Frontal cortex (tissue), 4 donors: ENCODE data around the gene ZNF396. TPM values are rescaled to one million over a fixed set of nuclear protein-coding genes. Genes with fewer than 3 reads are reported as not detected.
A peak's percentile ranks its signal among the peaks of the same experiment; 100 is the strongest.

Experiments
- DNase-seq, 2 donors: peaks; one replicate each; pipeline ENCODE4 v3.0.0; 2012; ENCODE audit warnings: low spot score in 2 of 2
- FAIRE-seq: peaks from 2 replicates; lab custom pipeline; 2012; peaks lifted over from hg19 to GRCh38; lab: Jason Lieb, UNC
- total RNA-seq: library from RNA; depleted of rRNA; stranded (reverse); fragments of >200 nt; gene quantifications from one replicate; pipeline ENCODE4 v1.2.3, GENCODE V29; 2014
- donor health status: control.
- donor health status: control.
- donor health status: control.

Gene ZNF396
- 4.1 TPM for total RNA-seq

DNA sequence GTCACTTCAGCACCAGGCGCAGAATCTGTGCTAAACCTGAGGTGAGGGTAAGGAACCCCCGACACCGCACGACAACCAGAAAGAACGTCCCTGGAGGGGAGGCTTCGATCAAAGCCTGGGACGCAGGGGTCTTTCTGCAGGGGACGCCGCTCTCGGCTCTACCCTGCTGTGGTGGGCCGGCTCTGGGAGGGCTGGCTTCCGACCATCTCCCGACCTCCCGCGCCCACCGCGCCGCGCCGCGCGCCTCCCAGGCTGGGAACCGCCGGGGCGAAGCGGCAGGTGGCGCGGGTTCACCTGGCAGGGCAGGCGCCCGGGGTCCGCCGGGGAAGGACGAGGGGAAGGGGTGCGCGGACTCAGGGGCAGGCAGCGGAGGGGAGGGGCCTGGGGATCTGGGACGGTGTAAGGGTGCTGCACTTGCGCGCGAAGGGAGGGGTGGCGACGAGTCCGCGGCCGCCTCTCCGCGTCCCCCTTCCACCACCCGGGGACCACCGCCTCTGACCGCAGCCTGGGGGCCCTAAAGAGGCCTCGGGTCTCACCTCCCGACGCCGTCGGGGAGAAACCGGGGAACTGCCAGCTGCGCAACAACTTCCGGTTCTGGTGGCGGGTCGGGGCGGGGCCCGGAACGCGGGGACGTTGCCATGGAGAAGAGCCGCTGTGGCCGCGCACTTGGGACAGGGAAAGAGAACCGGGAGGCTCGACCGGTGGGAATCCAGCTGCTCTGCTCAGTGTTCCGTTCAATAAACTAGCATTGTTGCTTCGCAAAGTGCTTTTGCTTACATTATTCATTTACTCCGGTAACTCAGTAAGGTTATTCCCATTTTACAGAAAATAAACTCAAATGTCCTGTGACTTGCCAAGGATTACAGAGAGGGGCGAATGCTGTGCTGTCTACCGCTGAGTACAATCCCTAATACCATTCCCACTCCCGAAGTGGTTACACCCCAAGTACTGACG is at the start of gene ZNF396:
ZNF396 (minus strand) TSS at position 596 of the 954 bp plus-strand sequence. CDS start 3,045 bp downstream, outside the sequence.
- FAIRE-seq, result no peak
- peak; percentile 79 to 84 for DNase-seq

DNA sequence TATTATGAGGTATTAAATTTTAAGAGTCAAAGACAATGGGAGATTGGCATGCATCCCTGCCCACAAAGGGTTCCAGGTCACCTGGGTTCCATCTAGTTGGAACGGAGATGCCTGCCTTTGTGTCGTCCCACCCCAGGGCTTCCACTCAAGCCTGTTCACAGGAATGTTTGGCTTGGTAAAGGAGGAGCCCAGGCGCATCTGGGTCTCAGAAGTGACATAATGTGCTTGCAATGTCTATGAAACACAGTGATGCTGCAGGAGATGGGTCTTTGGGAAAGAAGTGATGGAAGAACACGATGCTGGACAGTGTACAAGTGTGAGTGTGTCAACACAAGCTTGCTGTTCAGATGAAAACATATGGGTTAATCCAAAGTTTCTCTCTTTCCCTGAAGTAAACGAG is 49.6 kb upstream of the ZNF396 start:
- DNase-seq (no peak), FAIRE-seq (no peak)

DNA sequence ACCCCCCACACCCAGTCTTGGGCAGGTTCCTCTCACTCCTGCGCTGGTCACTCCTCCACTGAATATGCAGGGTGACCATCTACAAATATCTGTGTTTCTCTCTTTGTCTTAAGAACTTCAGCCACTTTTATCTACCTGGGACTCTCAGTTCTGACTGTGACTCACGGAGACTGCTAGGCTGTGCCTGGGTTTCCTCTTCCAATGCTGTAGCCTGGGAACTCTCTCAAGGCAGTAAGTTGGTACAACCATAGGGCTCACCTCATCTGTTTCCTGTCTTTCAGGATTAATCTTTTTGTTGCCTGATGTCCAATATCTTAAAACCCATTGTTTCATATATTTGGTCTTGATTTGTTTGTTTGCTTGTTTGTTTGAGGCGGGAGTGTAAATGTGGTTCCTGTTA is 47.2 kb upstream of the ZNF396 start:
- DNase-seq (no peak), FAIRE-seq (no peak)

DNA sequence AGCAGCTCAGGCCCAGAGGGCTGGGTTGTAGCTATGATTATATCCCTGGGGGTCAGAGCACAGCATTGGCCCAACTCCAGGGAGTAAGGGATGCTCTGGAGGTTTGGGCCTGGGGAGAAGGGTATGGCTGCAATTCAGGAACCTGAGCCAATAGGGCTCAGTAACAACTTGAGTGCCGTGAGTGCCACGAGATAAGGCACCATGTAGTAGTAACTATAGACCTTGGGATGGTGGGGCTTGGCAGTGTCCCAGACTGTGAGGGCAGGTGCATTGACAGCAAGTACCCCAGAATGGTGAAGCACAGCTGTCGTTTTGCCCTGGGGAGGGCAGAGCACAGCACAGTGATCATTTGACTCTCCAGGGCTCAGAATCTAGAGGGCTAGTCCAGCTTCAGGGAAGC is 45.1 kb upstream of the ZNF396 start:
- no peak for DNase-seq
- FAIRE-seq, result no peak

DNA sequence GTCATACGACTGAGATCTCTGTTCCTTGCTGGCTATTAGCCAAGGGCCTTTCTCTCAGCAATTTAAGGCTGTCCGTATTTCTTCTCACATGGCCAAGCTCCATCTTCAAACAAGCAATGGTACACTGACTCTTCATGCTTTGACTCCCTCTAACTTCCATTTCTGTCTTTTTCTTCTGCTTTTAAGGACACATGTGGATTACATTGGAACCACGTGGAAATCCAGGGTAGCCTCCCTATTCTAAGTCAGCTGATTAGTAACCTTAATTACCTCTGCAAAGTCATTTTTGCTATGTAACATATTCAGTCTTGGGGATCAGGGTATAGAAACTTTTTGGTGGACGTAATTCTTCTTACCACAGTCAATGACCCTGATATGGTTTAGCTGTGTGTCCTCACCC is 41.5 kb upstream of the ZNF396 start:
- no peak for DNase-seq
- FAIRE-seq, result no peak

DNA sequence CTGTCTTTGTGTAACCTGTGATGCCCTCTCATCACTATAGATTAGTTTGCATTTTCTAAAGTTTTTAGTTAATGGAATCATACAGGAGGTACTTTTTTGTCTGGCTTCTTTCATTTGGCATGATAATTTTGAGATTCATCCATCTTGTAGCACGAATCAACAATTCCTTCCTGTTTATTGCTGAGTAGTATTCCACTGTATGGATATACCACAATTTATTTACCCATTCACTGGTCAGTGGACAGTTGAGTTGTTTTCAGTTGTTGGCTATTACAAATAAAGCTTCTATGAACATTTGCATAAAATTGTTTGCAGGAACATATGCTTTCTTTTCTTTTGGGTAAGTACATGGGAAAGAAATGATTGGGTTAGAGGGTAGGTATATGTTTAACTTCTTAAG is 40.1 kb upstream of the ZNF396 start:
- no peak for FAIRE-seq
- no peak for DNase-seq

DNA sequence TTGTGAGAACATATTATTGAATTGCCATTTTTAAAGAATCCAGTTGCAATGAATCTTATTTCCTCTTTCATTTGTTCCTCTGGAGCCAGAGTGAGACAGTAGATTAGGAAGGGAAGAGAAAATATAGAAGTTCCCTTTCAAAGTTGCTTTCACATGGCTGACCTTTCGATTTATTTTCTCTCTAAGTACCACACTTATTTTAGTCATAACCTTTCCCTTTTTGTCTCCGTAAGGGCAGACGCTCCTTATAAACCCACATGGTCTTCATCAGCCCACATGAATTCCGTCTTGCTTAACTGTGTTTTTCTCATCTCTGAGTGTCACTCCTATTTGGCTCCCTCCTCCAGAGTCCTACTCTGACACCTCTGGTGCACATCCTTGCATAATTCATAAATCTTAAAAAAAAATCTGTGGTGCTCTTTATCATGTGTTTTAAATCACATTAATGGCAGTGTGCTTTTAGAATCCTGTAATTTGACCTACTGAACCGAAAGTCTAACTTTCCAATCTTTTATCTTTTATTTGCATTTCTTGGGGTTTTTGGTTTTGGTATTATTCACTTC is 38.5 kb upstream of the ZNF396 start:
- DNase-seq (no peak), FAIRE-seq (no peak)

DNA sequence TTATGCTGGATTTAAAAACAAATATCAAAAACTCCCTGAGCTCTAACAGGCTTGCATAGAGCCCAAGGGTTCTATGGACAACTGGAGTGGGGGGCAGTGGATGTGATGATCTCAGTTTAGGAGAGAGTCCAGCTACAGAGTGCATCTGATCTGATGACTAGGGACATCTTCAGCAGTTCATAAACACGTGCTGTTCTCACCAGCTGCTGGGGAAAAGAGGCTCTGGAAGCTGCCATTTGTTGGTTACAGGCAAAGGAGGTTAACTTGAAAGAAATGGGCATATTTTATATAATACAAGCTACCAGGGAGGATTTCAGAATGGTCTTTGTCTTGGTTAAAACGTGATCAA is 36.0 kb upstream of the ZNF396 start:
- no peak for FAIRE-seq
- no peak for DNase-seq

DNA sequence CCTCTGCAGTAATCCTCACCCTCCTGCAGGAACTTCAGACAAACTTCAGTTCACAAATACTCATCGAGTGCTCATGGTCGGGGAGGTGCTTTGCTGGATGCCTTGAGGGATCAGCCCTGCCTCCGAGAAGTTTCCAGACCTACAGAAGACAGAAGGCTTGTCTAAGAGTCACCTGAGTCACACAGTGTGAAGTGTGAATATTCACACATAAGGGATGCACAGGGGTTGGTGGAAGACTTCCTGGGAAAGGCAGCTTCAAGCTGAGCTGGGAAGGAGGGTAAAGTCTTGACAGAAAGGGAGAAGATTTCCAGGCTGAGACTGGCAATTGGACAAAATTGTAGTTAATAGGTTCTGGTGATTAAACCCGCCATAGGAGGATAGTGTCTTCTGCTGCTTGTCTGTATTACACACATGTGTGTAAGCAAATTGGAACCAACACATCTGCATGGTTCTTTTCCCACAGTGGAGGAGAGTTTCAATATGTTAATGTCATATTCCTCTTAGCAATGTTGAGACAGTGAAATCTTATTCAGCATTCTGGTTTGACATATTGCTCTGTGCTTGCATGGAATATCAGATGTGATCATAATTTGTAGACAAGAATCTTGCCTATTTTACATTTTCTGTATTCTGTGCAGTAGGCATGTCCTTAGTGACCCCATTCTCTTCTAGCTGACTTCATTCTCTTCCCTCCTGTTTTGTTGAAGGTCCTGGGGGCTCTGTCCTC is 34.7 kb upstream of the ZNF396 start:
- no peak for FAIRE-seq
- DNase-seq, result no peak

DNA sequence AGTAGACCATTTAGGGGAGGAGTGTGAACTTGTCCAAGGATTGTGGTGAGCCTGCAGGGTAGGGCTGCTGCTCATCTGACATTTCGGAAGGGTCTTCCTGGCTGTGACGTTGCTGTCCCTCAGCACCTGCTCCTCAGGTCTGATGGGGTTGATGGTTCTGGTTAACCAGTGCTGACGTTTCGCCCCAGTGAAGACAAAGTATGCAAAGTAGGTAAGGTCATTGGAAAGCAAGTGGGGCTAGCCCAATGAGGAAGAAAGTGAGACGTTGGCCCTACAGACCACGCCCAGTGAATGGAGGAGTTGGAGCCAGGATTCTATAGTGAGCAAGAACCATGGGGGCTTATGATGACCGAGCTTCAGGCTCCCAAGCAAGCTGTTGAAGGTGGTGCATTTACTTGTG is 33.4 kb upstream of the ZNF396 start:
- FAIRE-seq, result no peak
- DNase-seq, result no peak

DNA sequence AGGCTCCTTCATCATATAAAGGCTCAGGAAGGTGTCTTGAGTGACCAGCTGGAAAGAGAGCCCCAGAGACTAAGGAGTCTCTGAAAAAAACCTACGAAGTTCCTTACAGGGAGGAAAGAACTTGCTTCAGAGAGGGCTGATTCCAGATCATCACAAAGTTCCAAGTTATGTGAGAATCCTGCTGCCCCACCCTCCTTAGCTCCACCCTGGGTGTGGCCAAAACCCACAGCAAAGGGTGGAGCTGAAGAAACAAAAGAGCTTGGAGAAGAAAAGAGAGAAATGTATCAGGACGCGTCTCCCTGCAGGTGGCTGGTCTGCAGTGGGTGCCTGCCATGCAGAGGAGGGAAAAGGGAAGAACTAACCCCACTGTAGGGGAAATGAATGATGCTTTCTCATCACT is 32.8 kb upstream of the ZNF396 start:
- FAIRE-seq (no peak), DNase-seq (no peak)

DNA sequence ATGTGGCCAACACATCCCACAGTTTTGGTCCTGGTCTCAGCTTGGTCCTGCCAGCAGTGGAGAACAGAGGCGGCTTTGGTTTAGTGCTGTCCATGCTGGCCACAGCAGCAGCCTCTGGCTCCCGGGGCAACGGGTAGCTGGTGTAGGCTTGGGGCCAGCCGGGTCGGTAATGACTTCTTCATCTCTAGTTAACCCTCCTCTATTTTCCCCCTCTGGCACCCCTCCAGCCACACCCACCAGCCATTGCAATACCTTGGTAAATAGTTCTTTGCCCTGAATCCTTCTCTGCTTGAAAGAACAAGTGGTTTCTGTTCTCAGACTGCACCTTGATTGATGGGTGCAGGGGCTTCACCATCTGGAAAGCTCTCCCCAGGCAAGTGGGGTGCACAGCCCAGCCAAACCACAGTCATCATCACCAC is 31.7 kb upstream of the ZNF396 start:
- FAIRE-seq, result no peak

DNA sequence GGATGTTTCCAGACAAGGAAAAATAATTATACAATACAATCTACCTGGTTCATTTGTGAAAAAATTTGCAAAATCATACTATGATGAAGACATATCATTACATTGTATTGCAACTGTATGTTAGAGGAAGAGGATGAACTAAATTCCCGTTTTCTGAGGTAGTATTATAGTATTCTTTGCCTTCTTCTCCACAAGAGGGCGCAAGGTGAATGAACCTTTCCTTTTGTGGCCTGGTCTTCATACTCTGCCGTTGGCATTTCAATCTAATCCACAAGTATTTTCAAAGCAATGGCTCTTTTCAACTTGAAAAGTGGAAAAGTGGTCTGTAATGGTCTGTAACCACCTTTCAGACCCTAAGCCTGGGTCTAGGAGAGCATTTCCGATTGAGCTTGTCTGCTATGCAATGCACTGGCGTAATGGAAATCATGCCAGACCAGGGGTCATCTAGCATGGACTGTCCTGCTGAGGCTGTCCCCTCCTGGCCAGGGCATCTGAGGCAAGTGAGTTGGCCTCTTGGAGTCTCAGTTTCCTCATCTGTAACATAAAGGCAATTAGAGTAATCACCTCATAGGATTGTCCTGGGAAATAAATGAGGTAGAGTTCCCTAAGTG is 30.8 kb upstream of the ZNF396 start:
- peak; percentile 90 for FAIRE-seq
- peak; percentile 27 to 57 for DNase-seq

More for the DNA sequence above, 31.7 kb upstream of the ZNF396 start:
- DNase-seq, result no peak

DNA sequence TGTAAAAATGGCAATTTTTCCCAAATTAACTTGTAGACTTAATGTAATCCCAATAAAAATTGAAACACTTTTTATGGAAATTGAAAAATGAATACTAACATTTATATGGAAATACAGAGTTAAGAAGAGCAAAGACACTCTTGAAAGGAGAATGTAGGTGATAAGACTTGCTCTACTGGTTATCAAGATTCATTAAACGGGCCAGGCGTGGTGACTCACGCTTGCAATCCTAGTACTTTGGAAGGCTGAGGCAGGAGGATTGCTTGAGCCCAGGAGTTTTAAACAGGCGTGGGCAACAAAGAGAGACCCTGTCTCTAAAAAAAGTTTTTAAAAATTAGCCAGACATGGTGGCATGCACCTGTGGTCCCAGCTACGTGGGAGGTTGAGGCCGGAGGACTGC is 29.5 kb upstream of the ZNF396 start:
- no peak for DNase-seq
- no peak for FAIRE-seq

DNA sequence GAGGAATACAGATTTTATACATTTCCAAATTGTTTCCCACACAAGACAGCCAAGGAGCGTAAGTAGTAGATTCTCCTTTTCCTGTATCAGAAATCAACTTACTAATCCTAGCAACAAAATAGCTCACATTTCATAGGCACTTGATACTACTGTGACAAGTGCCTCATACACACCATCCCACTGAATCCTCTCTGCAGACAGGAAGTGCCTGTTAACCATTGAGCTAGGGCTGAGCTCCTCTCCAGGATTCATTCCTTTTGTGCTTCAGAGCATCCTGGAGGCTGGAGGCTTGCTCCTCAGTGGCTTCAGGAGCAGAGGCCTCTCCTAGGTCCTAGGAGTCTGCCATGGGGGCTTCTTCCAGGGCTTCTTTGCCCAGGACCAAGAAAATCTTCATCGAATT is 20.8 kb upstream of the ZNF396 start:
- FAIRE-seq, result no peak
- no peak for DNase-seq

DNA sequence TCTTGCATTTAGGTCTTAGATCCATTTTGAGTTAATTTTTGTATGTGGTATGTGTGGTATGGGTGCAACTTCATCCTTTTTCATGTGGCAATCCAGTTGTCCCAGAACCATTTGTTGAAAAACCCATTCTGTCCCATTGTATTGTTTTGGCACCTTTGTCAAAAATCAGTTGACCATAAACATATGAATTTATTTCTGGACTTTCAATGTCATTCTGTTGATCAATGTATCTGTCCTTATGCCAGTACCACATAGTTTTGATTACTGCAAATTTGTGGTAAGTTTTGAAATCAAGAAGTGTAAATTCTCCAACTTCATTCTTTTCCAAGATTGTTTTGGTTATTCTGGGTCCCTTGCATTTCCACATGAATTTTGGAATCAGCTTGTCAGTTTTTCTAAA is 16.6 kb upstream of the ZNF396 start:
- no peak for FAIRE-seq
- DNase-seq, result no peak

DNA sequence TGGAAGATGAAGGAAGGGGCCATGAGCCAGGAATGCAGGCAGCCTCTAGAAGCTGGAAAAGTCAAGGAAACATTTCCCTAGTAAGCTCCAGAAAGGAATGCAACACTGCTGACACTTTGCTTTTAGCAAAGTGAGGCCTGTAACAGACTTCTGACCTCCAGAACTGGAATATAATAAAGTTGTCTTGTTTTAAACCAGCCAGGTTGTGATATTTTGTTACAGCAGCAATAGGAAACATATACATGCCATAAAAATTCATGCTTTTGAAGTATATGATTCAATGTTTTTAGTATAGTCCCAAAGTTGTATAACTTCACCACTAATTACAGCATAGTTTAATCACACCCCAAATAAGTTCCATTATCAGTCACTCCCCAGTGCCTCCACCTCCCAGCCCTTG is 15.2 kb upstream of the ZNF396 start:
- FAIRE-seq (no peak), DNase-seq (no peak)

DNA sequence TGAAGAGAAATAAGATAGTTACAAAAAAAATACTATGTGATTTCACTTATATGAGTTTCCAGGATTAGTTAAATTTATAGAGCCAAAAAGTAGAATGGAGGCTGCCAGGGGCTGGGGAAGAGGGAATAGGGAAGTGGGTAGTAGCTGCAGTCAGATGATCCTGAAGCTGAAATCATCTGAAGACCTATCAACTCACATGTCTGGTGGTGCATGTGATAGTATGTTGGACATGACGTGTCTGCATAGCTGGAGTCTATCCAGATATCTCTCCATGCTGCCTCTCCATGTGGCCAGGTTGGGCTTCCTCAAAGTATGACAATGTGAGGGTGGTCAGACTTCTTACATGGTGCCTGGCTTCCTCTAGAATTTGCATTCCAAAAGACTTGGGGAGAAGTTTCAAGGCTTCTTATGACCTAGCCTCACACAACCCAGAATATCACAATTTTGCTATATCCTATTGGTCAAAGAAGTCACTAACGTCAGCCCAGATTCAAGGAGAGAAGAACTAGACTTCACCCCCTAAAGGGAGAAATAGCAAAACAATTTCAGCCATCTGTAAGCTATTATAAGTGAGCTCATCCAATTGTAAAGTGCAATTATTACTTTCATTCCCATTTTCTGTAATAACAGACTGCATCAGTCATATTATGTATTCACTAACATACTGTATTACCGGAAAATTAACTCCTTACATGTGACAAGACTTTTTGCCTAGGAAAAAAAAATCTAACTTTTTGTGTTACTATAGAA is 14.0 kb upstream of the ZNF396 start:
- FAIRE-seq (no peak), DNase-seq (no peak)

DNA sequence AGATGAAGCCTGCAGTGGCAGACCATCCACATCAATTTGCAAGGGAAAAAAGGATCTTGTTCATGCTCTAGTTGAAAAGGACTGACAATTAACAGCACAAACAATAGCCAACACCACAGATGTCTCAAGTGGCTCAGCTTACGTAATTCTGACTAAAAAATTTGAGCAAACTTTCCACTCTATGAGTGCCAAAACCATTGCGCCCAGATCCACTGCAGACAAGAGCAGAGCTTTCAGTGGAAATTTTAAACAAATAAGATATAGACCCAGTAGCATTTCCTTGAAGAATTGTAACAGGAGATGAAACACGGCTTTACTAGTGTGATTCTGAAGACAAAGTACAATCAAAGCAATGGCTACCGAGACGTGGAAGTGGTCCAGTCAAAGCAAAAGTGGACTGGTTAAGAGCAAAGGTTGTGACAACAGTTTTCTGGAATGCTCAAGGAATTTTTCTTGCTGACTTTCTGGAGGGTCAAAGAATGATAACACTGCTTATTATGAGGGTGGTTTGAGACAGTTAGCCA is 12.0 kb upstream of the ZNF396 start:
- FAIRE-seq (no peak), DNase-seq (no peak)

DNA sequence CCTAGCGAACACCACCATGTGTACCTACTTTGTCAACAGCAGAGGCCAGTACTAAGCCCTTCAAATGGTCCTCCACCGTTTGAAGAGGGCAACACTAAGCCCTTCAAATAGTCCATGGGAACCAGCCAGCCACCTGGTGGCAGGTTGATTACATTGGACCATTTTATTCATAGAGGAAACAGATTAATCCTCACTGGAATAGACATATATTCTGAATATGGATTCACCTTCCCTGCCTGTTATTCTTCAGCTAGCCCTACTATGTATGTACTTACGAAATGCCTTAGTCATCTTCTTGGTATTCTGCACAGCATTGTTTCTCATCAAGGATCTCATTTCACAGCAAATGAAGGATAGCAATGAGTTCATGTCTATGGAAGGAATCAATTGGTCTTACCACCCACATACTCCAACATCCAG is 10.0 kb upstream of the ZNF396 start:
- no peak for DNase-seq
- FAIRE-seq, result no peak
